Endometrial microvascular endothelial cells (primary cell): ENCODE results near the gene NPAS3. TPM values are rescaled to one million over a fixed set of nuclear protein-coding genes. Genes with fewer than 3 reads are reported as not detected.

Experiments
- in situ Hi-C: cut with HindIII; loops from 2 replicates; pipeline ENCODE4 v1.10.0; 2017; ENCODE audit warnings: low sequenced_read_pairs, low pct_unique_long_range_greater_than_20kb; ENCODE audit errors: inconsistent ontology term
- total RNA-seq: library from RNA; depleted of rRNA; stranded (reverse); fragments of >200 nt; gene quantifications from one replicate; pipeline ENCODE4 v1.2.3, GENCODE V29; 2015; ENCODE audit errors: inconsistent ontology term

The NPAS3 gene
- total RNA-seq, 1 donor from 2014 or later, result not detected

DNA sequence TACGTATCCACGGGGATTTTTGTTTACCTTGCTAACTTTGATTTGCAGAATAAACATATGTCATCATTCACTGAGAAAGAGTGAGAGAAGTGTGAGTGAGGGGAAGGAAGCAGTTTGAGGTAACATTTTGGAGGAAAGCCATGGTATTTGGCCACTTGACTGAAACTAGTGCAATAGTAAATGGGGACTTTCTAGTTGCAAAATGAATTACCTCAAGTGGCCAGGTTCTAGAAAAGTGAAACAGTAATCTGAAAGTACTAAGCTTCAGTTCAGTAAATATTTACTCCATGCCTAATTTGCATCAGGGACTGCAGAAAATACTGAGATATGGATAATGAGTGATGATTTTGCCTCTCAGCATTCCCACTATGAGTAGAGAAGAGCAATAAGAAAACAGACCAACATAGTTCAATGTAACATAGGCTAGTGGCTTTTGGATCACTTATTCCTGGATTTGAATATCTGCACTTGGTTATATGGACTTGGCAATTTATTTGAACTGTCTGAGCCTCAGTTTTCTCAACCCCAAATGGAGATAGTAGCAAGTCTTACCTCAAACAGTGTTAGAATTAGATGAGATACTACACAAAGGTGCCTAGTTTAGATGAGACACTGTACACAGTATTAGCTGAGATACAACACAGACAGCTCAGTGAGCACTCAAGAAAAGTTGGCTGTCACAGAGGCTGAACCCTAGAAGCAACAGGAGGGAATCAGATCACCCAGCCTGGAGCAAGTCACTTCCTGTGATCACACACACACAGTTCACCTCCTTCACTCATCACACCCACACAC is 439.1 kb downstream of the NPAS3 start:
- in situ Hi-C loops, result no loop called here

DNA sequence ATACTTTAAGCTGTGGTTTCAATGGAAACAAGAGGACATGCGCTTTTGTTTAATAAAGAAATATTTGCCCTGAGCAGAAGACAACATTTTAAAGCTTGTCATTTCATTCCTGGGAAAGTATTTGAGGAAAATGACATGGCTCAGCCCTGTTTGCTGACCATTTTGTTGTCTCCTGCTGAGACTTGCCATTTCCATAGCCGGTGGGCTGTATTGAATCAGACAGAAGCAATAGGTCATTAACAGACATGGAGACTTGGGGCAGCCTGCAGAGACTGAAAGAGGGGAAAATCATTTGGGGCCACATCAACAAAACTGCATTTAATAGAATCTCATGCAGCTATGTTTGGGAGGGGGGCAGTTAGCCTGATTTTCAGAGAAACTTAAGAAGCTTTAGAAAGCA is 443.0 kb downstream of the NPAS3 start:
- in situ Hi-C loops, result no loop called here

GRCh38 chr14:33386140-33386539 is 447.5 kb downstream of the NPAS3 start:
- in situ Hi-C loops, result no loop called here

DNA sequence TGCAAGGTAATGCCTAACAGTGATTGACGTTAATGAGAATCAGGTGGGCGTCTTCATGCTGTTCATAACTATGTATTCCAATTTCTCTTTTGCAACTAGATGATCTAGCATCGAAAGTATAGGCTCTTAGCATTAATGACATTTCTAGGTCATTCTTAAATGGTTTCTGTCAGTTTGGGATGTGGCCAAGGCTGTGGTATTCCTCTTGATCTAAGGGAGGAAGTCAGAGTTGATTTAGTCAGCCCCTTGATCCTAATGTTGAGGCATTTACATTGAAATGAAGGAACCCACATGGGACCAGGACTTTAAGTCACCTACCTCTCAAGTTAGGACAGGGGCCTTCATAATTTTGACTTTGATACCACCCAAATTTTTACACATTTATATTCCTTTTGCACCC is 448.1 kb downstream of the NPAS3 start:
- in situ Hi-C loops, result no loop called here

DNA sequence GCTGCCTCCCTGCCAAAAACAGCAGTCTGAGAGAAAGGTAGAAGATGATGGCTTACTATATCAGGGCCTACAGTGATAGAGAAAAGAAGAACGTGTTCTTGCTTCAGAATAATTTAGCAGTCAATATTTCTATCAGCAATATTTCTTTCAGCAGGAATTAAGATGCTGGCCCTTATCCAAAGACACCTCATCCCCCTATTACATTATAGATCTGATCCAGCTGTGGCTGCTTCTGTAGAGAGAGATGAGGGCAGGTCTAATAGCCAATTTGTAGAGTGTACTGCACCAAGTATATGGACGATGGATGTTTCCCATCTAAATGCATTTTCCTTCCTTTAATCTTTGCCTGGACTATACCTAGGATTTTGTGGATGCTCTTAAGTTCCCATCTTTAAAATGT is 451.7 kb downstream of the NPAS3 start:
- in situ Hi-C loops, result no loop called here

- in situ Hi-C loops, result no loop called here
These were observed 454.7 kb downstream of the NPAS3 start for GRCh38 chr14:33393231-33393894.

DNA sequence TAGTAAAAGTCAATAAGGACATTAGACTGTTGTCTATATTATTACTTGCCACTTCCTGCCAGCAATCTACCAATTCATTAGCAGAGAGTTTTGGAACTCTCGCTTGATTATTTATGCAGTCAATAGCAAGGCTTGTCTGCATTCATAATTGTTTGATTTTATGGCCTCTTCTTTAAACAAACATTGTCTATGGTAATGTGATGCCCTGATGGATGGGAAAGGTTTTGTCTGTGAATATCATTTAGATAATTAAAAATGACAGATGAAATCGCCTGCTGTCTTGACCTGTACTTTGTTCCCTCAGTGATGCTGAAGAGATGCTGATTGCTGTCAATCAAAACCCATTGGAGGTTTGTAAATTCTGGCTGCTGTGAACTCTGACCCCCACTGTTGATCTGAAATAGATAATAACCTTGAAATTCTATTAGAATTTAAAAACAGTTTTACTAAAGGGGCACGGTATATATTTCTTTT is 455.3 kb downstream of the NPAS3 start:
- in situ Hi-C loops, result no loop called here

DNA sequence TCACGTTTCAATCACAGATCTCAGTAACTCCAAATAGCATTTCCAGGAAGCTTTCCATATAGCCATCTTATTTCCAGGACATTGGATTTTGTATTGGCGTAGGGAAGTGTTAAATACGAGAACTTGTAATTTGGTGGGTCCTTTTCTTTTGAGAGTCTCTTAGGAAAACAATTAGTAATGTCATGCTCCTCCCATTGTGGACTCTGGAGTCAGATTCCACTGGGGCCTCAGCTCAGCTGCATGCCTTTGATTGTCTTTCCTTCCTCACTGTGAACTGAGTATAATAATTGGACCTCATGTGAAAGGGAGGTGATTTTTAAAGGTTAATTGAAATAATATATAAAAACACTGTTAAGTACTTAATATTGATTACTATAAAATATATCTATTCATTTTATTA is 462.6 kb downstream of the NPAS3 start:
- in situ Hi-C loops, result no loop called here

DNA sequence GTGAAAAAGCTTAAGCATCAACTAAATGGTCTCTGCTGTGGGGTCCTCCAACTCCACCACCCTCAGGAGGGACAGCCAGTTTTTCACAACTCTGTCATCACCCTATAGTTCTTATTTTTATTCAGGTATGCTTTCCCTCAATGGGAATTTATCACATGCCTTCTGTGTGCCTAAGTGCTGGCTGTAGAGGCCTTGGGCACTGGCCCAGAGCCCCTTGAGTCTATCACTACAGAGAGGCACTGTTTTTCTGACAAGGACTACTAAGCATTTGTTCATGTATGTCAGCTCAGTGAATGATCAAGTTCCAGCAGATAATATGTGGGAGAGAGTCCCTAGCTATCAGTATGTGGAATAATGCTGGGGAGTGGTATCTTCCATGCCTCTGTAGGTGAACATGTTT is 463.9 kb downstream of the NPAS3 start:
- in situ Hi-C loops, result no loop called here

- in situ Hi-C loops, result no loop called here
These were observed 465.4 kb downstream of the NPAS3 start for GRCh38 chr14:33404054-33404453.

DNA sequence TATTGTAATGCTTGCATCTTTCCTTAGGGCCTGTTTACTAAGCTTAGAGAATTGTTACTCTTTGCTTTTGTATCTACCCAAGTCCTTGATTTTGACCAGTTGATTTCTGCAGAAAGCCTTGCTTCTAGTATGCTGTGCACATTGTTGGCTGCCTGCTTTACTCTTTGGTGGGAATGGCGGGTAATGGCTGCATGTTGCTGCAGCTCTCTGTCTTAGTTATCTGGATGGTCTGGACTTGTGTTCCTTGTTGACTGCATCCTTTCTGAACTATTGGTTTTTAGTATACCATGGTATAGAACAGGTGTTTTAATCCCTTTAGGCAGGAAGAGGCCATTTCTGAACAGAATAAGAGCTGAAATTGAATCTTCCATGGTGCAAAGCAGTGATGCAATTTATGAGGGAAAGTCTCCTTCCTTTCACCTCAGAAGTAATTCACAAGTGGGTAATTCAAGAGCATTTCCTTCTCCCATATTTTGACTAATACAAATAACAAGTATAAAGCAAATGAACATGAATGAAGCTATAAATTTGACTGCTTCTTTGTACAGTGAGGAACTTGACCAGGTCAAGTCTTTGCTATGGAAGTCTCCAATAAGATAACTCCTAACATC is 466.4 kb downstream of the NPAS3 start:
- in situ Hi-C loops, result no loop called here

- in situ Hi-C loops, result no loop called here
These were observed 468.1 kb downstream of the NPAS3 start for GRCh38 chr14:33406766-33407165.

GRCh38 chr14:33408291-33408690 is 469.6 kb downstream of the NPAS3 start:
- in situ Hi-C loops, result no loop called here

DNA sequence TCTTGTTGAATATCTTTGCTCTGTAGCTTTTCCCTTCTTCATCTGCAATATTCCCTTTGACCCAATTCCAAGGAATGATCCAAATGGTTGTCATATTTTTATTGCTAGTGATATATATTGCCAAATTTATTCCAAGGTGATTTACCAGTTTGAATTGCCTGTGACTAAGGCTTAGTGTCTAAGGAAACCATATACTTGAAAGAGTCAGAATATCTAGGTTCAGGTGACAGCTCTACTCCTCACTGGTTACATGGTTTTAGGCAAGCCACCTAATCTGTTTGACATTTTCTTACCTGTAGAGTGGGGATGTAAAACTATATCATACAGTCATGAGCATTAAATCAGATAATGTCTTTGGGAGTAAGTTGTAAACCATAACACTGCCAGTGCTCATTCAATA is 473.8 kb downstream of the NPAS3 start:
- in situ Hi-C loops, result no loop called here

DNA sequence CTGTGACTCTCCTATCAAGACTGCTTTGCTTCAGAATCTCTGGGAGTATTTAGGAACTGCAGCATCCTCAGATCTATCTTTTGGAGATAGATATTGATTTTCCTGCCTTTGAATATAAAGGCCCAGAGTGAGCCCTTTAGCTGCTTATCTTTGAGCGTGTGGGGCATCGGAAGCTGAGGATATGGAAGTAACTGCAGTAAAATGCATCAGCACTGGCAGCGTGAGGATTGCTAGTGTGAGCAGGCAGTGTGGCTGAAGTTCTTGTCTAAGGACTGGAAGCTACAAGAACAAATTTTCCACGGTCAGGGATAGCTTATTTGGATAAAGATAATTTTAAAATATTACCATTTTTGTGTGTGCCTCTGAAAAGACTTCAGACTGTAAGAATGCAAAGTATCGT is 474.7 kb downstream of the NPAS3 start:
- in situ Hi-C loops, result no loop called here

DNA sequence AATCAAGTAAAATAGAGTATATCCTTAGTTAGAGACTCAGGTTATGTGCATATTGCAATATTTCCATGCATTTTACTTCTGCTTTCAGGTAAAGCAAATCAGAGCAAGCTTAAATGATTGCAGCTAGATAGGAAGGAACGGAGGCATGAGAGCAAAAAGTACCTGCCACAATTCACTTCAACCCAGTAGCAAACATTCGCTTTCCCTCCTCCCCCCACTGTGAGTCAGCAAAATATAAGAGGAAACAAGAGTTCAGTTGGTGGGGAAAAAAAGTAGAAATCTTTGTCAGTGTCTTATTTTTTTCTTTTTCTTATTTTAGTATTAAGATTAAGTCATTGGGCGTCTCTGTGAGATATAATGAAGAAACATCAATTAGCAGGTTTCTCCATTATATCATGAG is 475.4 kb downstream of the NPAS3 start:
- in situ Hi-C loops, result no loop called here

GRCh38 chr14:33420051-33420627 is 481.5 kb downstream of the NPAS3 start:
- in situ Hi-C loops, result no loop called here

- in situ Hi-C loops, result no loop called here
These were observed 491.8 kb downstream of the NPAS3 start for GRCh38 chr14:33430414-33431035.

DNA sequence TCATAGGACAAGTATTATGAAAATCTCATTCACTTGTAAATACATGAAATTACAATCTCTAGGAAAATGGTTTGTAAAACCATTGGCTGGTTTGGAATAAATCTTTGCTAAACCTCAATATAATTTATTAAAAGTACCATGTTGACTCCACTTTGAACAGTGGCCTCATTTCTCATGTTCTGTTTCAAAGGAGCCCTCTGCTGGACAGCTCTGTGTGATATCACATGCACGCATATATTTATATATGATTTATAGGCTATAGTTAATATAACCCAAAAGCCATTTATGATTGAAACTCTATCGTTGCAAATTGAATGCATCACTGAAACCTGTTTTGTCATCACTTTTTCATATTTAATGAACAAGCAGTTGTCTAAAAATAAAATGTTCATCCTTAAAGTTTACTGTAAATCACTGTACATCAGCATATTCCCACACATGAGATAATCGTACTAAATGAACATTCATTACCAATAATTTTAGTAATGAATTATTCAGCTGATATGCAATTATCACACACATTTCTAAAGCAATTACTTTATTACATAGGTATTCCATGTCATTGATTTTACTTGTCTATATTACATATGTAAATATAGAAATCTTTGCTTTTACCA is 493.8 kb downstream of the NPAS3 start:
- in situ Hi-C loops, result no loop called here
